KMS-11 (cell line): Measurements from ENCODE around the gene PGGT1B.

Experiments
- H2AFZ ChIP-seq: fragments of 200-600 bp; sonication (generic); 2 replicates; pipeline ENCODE4 v1.6.1; 2016; ENCODE audit warnings: antibody characterized with exemption, mixed run types, low read depth
- H3K27ac ChIP-seq: fragments of 200-600 bp; sonication (generic); 2 replicates; pipeline ENCODE4 v1.6.1; 2016; ENCODE audit warnings: mild to moderate bottlenecking, mixed run types
- H3K27me3 ChIP-seq: fragments of 200-600 bp; sonication (generic); 2 replicates; pipeline ENCODE4 v1.6.1; 2017; ENCODE audit warnings: mild to moderate bottlenecking, low read depth, mixed run types, moderate library complexity; ENCODE audit not compliant: insufficient read depth
- H3K36me3 ChIP-seq: fragments of 200-600 bp; sonication (generic); 2 replicates; pipeline ENCODE4 v1.6.1; 2017; ENCODE audit warnings: mild to moderate bottlenecking, mixed run types; ENCODE audit not compliant: insufficient read depth
- H3K4me1 ChIP-seq: fragments of 200-600 bp; sonication (generic); 2 replicates; pipeline ENCODE4 v1.6.1; 2016; ENCODE audit warnings: mild to moderate bottlenecking, low read depth, mixed run types; ENCODE audit not compliant: poor library complexity, severe bottlenecking
- H3K4me2 ChIP-seq: fragments of 200-600 bp; sonication (generic); 2 replicates; pipeline ENCODE4 v1.7.0; 2016; ENCODE audit warnings: mild to moderate bottlenecking, mixed run types
- H3K4me3 ChIP-seq: fragments of 200-600 bp; sonication (generic); IDR thresholded peaks from 2 replicates; pipeline ENCODE4 v1.6.1; 2017; ENCODE audit warnings: low read depth, low read length, mixed read lengths; ENCODE audit not compliant: insufficient read depth
- H3K79me2 ChIP-seq: fragments of 200-600 bp; sonication (generic); 2 replicates; pipeline ENCODE4 v1.6.1; 2016; ENCODE audit warnings: low read depth, mixed run types; ENCODE audit not compliant: insufficient read depth
- H3K9ac ChIP-seq: fragments of 200-600 bp; sonication (generic); 2 replicates; pipeline ENCODE4 v1.6.1; 2016; ENCODE audit warnings: mild to moderate bottlenecking, mixed run types
- H4K20me1 ChIP-seq: fragments of 200-600 bp; sonication (generic); 2 replicates; pipeline ENCODE4 v1.6.1; 2016; ENCODE audit warnings: mild to moderate bottlenecking, mixed run types; ENCODE audit not compliant: insufficient read depth
- CTCF ChIP-seq: fragments of 200-600 bp; sonication (generic); conservative IDR thresholded peaks from 2 replicates; pipeline ENCODE4 v1.6.1; 2017; ENCODE audit warnings: low read depth, mild to moderate bottlenecking, antibody characterized with exemption, low read length, moderate library complexity, mixed read lengths

The PGGT1B gene

GRCh38 chr5:115267617-115268016 is 4.9 kb upstream of the PGGT1B start:
- no peak overlapping the region for H2AFZ ChIP-seq
- H3K79me2 ChIP-seq: no peaks in the 10 kb centered on the region
- H3K27me3 ChIP-seq: no peaks in the 10 kb centered on the region
- no peak overlapping the region for H3K9ac ChIP-seq
- H3K36me3 ChIP-seq: no peaks in the 10 kb centered on the region
- TF ChIP-seq CTCF: no peak
- H3K27ac ChIP-seq: no peak overlapping the region
- no peak overlapping the region for H3K4me2 ChIP-seq
- H3K4me3 ChIP-seq: no peak overlapping the region
- no peaks in the 10 kb centered on the region for H3K4me1 ChIP-seq
- no peaks in the 10 kb centered on the region for H4K20me1 ChIP-seq

- no peaks in the 10 kb centered on the region for H3K36me3 ChIP-seq
- H3K27me3 ChIP-seq: no peaks in the 10 kb centered on the region
- H4K20me1 ChIP-seq: no peaks in the 10 kb centered on the region
- no peak overlapping the region for H3K4me2 ChIP-seq
- no peak overlapping the region for H3K27ac ChIP-seq
- H3K9ac ChIP-seq: no peak overlapping the region
- no peak overlapping the region for H3K4me3 ChIP-seq
- no peak for TF ChIP-seq CTCF
- H2AFZ ChIP-seq: no peak overlapping the region
- H3K79me2 ChIP-seq: peaks cover 21% of the 10 kb centered on the region
- peaks cover 10% of the 10 kb centered on the region for H3K4me1 ChIP-seq
These were observed 2.5 kb upstream of the PGGT1B start for GRCh38 chr5:115265220-115265619.

GRCh38 chr5:115264786-115265185 is 2.1 kb upstream of the PGGT1B start:
- Histone ChIP-seq H3K4me3 (no peak overlapping the region), H3K27ac (no peak overlapping the region), H4K20me1 (no peaks in the 10 kb centered on the region), H2AFZ (no peak overlapping the region), H3K4me1 (peaks cover 10% of the 10 kb centered on the region), H3K9ac (no peak overlapping the region), H3K79me2 (peaks cover 26% of the 10 kb centered on the region), H3K4me2 (no peak overlapping the region), H3K36me3 (no peaks in the 10 kb centered on the region), H3K27me3 (no peaks in the 10 kb centered on the region)
- no peak for TF ChIP-seq CTCF

GRCh38 chr5:115263078-115263380 is 352 bp upstream of the PGGT1B start:
- Histone ChIP-seq H4K20me1 (no peaks in the 10 kb centered on the region), H2AFZ (peak overlapping the region; percentile 95), H3K4me3 (no peak overlapping the region), H3K4me2 (peak overlapping the region; percentile 65), H3K36me3 (no peaks in the 10 kb centered on the region), H3K9ac (peak overlapping the region; percentile 95; the same call in 1 of the 2 replicates), H3K4me1 (peaks cover 10% of the 10 kb centered on the region), H3K79me2 (peaks cover 38% of the 10 kb centered on the region), H3K27ac (peak overlapping the region; percentile 78), H3K27me3 (no peaks in the 10 kb centered on the region)
- TF ChIP-seq CTCF: no peak

GRCh38 chr5:115262011-115262320 is 711 bp downstream of the PGGT1B start:
- H4K20me1 ChIP-seq: no peaks in the 10 kb centered on the region
- H3K9ac ChIP-seq: peak overlapping the region; percentile 95; the same call in 1 of the 2 replicates
- H3K36me3 ChIP-seq: no peaks in the 10 kb centered on the region
- peak overlapping the region; percentile 95 for H2AFZ ChIP-seq
- H3K4me3 ChIP-seq: no peak overlapping the region
- TF ChIP-seq CTCF: no peak
- H3K27me3 ChIP-seq: no peaks in the 10 kb centered on the region
- H3K4me2 ChIP-seq: peak overlapping the region; percentile 65
- H3K79me2 ChIP-seq: peaks cover 39% of the 10 kb centered on the region
- H3K4me1 ChIP-seq: peaks cover 10% of the 10 kb centered on the region
- H3K27ac ChIP-seq: peak overlapping the region; percentile 78
